Keratinocyte (primary cell): Measurements from ENCODE around the gene RAD9A. TPM values are rescaled to one million over a fixed set of nuclear protein-coding genes. Genes with fewer than 3 reads are reported as not detected.
A peak's percentile ranks its signal among the peaks of the same experiment; 100 is the strongest.

Experiments
- DNase-seq: peaks from one replicate; pipeline ENCODE4 v3.0.0-alpha.2; 2011; ENCODE audit warnings: low read depth, missing footprints, low spot score
- FAIRE-seq: peaks from 2 replicates; lab custom pipeline; 2011; peaks lifted over from hg19 to GRCh38; lab: Jason Lieb, UNC
- H2AFZ ChIP-seq: 2 replicates; pipeline ENCODE4 v1.6.0; 2012; ENCODE audit warnings: low read length, control low read depth, inconsistent platforms; ENCODE audit not compliant: control insufficient read depth
- H3K27ac ChIP-seq: 2 replicates; pipeline ENCODE4 v1.5.1; 2011; ENCODE audit warnings: low read length; ENCODE audit not compliant: control insufficient read depth, insufficient read depth
- H3K27me3 ChIP-seq: 3 replicates; pipeline ENCODE4 v1.6.0; 2011; ENCODE audit warnings: low read length; ENCODE audit not compliant: control insufficient read depth, insufficient read depth; ENCODE audit errors: extremely low read depth
- H3K36me3 ChIP-seq, 2 experiments: 2 replicates in 1 of 2; 3 replicates in 1 of 2; pipeline ENCODE4 v1.5.1; 2011; ENCODE audit warnings: low read length in 2 of 2, mild to moderate bottlenecking in 1 of 2; ENCODE audit not compliant: control insufficient read depth in 2 of 2, insufficient read depth in 2 of 2; ENCODE audit errors: extremely low read depth in 1 of 2
- H3K4me1 ChIP-seq: 3 replicates; pipeline ENCODE4 v1.5.1; 2011; ENCODE audit warnings: low read length; ENCODE audit not compliant: control insufficient read depth, insufficient read depth; ENCODE audit errors: extremely low read depth
- H3K4me2 ChIP-seq: 3 replicates; pipeline ENCODE4 v1.6.0; 2011; ENCODE audit warnings: low read depth, low read length; ENCODE audit not compliant: control insufficient read depth, insufficient read depth; ENCODE audit errors: extremely low read depth
- H3K4me3 ChIP-seq, 3 experiments: fragments of 200-600 bp in 1 of 3; sonication (generic) in 1 of 3; 2 replicates in 2 of 3; 3 replicates in 1 of 3; pipeline ENCODE4 v1.5.1; 2011 to 2016; ENCODE audit warnings: low read length in 3 of 3, mild to moderate bottlenecking in 3 of 3, control low read depth in 2 of 3, inconsistent platforms in 1 of 3, low read depth in 1 of 3, mixed read lengths in 1 of 3, mixed run types in 1 of 3, moderate library complexity in 1 of 3; ENCODE audit not compliant: control insufficient read depth in 2 of 3, insufficient read depth in 2 of 3; ENCODE audit errors: extremely low read depth in 1 of 3
- H3K79me2 ChIP-seq: 2 replicates; pipeline ENCODE4 v1.6.0; 2012; ENCODE audit warnings: low read length; ENCODE audit not compliant: control insufficient read depth, insufficient read depth
- H3K9ac ChIP-seq: 3 replicates; pipeline ENCODE4 v1.6.0; 2011; ENCODE audit warnings: low read length; ENCODE audit not compliant: control insufficient read depth, insufficient read depth; ENCODE audit errors: extremely low read depth
- H3K9me1 ChIP-seq: 3 replicates; pipeline ENCODE4 v1.6.0; 2011; ENCODE audit warnings: low read length; ENCODE audit not compliant: control insufficient read depth, insufficient read depth; ENCODE audit errors: extremely low read depth
- H3K9me3 ChIP-seq: 2 replicates; pipeline ENCODE4 v1.5.1; 2012; ENCODE audit warnings: low read depth, low read length; ENCODE audit not compliant: control insufficient read depth
- H4K20me1 ChIP-seq: 3 replicates; pipeline ENCODE4 v1.6.0; 2011; ENCODE audit warnings: low read length; ENCODE audit not compliant: control insufficient read depth, insufficient read depth; ENCODE audit errors: extremely low read depth
- EZH2 ChIP-seq: IDR thresholded peaks from one replicate; pipeline ENCODE4 v1.6.1; 2012; ENCODE audit warnings: inconsistent platforms, mild to moderate bottlenecking, low read length, moderate library complexity
- dilution Hi-C: fragments of 300-500 bp; cut with MboI; formaldehyde crosslinking; loops from one replicate; pipeline ENCODE4 v1.7.0; 2020; ENCODE audit warnings: low sequenced_read_pairs; ENCODE audit not compliant: extremely low pct_ligation_motif_present
- polyA plus RNA-seq, 5 experiments: library from polyadenylated mRNA; depleted of rRNA in 3 of 5; stranded (reverse) in 3 of 5; stranded (forward) in 1 of 5; unstranded in 1 of 5; fragments of >200 nt; gene quantifications; 1 replicate in 1 of 5; 2 replicates in 3 of 5; 3 replicates in 1 of 5; pipeline versions ENCODE4 v1.2.1 to v1.2.3, GENCODE V29; 2011 to 2012; ENCODE audit warnings: missing spikeins in 2 of 5, low read depth in 1 of 5, low replicate concordance in 1 of 5
- TF ChIP-seq, protein P1 (sequence below), 3 experiments: IDR thresholded peaks in 1 of 3; conservative IDR thresholded peaks in 1 of 3; optimal IDR thresholded peaks in 1 of 3; 2 replicates in 2 of 3; 3 replicates in 1 of 3; pipeline versions ENCODE3 to v1.5.1; 2011; ENCODE audit warnings: low read length in 3 of 3, mild to moderate bottlenecking in 3 of 3, moderate library complexity in 2 of 3, control low read depth in 1 of 3, inconsistent platforms in 1 of 3; ENCODE audit not compliant: insufficient read depth in 2 of 3; ENCODE audit errors: extremely low read depth in 1 of 3

RAD9A gene
- polyA plus RNA-seq, 1 donor (not counting 4 experiments of a cell fraction or from before 2014, with no cell fraction given): 5.7 TPM

DNA sequence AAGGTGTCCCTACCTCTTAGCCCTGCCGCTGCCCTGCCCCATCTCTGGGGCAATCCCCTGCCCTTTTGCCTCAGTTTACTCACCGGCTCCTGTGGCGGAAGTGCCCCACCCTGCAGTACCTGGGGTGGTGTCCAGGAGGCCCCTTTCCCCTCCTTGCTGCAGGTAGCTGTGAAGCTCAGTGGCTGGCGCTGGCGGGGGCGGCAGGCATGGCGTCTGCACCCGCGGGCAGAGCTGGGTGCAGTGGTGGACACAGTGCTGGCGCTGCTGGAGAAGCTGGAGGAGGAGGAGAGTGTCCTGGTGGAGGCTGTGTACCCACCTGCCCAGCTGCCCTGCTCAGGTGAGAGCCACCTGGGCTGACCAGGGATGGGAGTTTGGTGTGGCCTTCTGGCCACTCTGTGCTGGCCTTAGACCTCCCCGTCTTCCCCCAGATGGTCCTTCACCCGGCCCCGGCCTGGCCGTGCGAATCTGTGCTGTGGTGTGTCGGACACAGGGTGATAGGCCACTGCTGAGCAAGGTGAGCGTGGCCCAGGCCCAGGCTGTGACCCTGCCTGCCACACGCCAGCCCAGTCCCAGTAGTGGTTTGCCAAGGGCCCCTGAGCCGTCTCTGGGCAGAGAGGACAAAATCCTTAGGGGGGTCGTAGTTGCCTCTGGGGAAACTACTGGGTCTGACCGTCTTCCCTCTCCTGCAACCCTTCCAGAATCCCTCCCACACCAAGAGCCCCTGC lies 27.7 kb downstream of the RAD9A start:
- TF ChIP-seq, protein P1, sequence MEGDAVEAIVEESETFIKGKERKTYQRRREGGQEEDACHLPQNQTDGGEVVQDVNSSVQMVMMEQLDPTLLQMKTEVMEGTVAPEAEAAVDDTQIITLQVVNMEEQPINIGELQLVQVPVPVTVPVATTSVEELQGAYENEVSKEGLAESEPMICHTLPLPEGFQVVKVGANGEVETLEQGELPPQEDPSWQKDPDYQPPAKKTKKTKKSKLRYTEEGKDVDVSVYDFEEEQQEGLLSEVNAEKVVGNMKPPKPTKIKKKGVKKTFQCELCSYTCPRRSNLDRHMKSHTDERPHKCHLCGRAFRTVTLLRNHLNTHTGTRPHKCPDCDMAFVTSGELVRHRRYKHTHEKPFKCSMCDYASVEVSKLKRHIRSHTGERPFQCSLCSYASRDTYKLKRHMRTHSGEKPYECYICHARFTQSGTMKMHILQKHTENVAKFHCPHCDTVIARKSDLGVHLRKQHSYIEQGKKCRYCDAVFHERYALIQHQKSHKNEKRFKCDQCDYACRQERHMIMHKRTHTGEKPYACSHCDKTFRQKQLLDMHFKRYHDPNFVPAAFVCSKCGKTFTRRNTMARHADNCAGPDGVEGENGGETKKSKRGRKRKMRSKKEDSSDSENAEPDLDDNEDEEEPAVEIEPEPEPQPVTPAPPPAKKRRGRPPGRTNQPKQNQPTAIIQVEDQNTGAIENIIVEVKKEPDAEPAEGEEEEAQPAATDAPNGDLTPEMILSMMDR (optimal IDR thresholded peaks at IDR 0.05 in 1 of 3, IDR thresholded peaks at IDR 0.05 in 1 of 3, conservative IDR thresholded peaks at IDR 0.05 in 1 of 3; ENCODE audit: extremely low read depth in 1 of 3, insufficient read depth in 2 of 3, low read length in 3 of 3): no peak
- TF ChIP-seq EZH2: no peak
- Histone ChIP-seq H3K4me1 (peaks cover 22% of the 10 kb centered on the region), H3K27me3 (peaks cover 12% of the 10 kb centered on the region), H3K9me1 (no peaks in the 10 kb centered on the region), H4K20me1 (no peaks in the 10 kb centered on the region), H3K4me2 (no peak overlapping the region), H3K27ac (no peak overlapping the region), H3K4me3 (no peak overlapping the region), H2AFZ (no peak overlapping the region), H3K9me3 (no peaks in the 10 kb centered on the region), H3K36me3 (no peaks in the 10 kb centered on the region), H3K9ac (no peak overlapping the region), H3K79me2 (no peaks in the 10 kb centered on the region)
- dilution Hi-C loops: no loop called here
- FAIRE-seq (no peak), DNase-seq (no peak)

DNA sequence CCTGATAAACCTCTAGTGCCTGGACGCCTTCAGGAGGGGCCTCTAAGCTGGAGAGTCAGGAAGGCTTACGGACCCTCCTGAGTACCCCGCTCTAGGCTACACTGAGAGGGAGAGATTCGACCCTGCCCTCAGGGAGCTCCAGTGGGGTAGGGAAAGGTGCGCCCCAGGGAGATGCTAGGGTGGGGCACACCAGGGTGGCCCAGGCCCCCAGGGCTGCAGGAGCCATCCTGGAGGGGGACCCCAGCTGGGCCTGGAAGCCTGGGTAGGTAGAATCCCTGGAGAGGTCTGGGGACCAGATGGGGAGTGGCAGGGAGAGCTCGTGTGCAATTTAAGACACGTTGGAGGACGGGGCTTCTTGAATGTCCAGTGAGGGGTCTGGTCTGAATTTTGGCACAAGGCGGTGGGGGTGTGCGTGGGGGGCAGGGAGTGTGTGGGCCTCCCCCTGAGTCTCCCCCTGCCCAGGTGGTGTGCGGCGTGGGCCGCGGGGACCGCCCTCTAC lies 28.4 kb downstream of the RAD9A start:
- H3K4me3 ChIP-seq: peak overlapping the region in 1 of 3 experiments; percentile 68
- H3K27ac ChIP-seq: no peak overlapping the region
- H3K79me2 ChIP-seq: no peaks in the 10 kb centered on the region
- H3K27me3 ChIP-seq: peaks cover 5% of the 10 kb centered on the region
- H3K4me1 ChIP-seq: peaks cover 22% of the 10 kb centered on the region
- peak overlapping the region; percentile 78 for H3K4me2 ChIP-seq
- no peaks in the 10 kb centered on the region for H3K9me1 ChIP-seq
- dilution Hi-C loops: no loop called here
- no peaks in the 10 kb centered on the region for H3K9me3 ChIP-seq
- H2AFZ ChIP-seq: no peak overlapping the region
- no peak for DNase-seq
- H3K36me3 ChIP-seq: no peaks in the 10 kb centered on the region
- no peaks in the 10 kb centered on the region for H4K20me1 ChIP-seq
- peak overlapping the region; percentile 56 for H3K9ac ChIP-seq
- TF ChIP-seq EZH2: no peak
- TF ChIP-seq, protein P1 (optimal IDR thresholded peaks at IDR 0.05 in 1 of 3, IDR thresholded peaks at IDR 0.05 in 1 of 3, conservative IDR thresholded peaks at IDR 0.05 in 1 of 3; ENCODE audit: extremely low read depth in 1 of 3, insufficient read depth in 2 of 3, low read length in 3 of 3): no peak
- no peak for FAIRE-seq
